HepG2 (cell line): Measurements from ENCODE around the gene PEX14. TPM values are rescaled to one million over a fixed set of nuclear protein-coding genes. Genes with fewer than 3 reads are reported as not detected.
A peak's percentile ranks its signal among the peaks of the same experiment; 100 is the strongest.

Experiments
- CREM ChIP-seq, 2 experiments: sonication (generic) in 1 of 2; formaldehyde crosslinking in 1 of 2; IDR thresholded peaks; 2 replicates each; pipeline versions ENCODE4 v1.4.0 to v1.6.1; 2016 to 2020; ENCODE audit warnings: antibody characterized with exemption in 1 of 2, mild to moderate bottlenecking in 1 of 2, missing genetic modification reagents in 1 of 2
- FOXA1 ChIP-seq, 2 experiments: fragments of 450-650 bp in 1 of 2; sonication (generic) in 1 of 2; formaldehyde crosslinking in 1 of 2; IDR thresholded peaks; 2 replicates each; pipeline versions ENCODE4 v1.4.0 to v1.6.1; 2016 to 2020; ENCODE audit warnings: missing genetic modification reagents in 1 of 2
- GATAD2A ChIP-seq: IDR thresholded peaks from 2 replicates; pipeline ENCODE4 v1.6.1; 2016
- HES4 ChIP-seq: sonication (generic); formaldehyde crosslinking; IDR thresholded peaks from 2 replicates; pipeline ENCODE4 v1.9.0; 2021; ENCODE audit warnings: mild to moderate bottlenecking, missing genetic modification reagents, borderline replicate concordance
- HOXA5 ChIP-seq: sonication (generic); formaldehyde crosslinking; IDR thresholded peaks from 2 replicates; pipeline ENCODE4 v1.4.0; 2020; ENCODE audit warnings: missing genetic modification reagents
- MXI1 ChIP-seq: IDR thresholded peaks from 3 replicates; pipeline ENCODE4 v1.6.1; 2012; ENCODE audit warnings: low read depth, low read length, inconsistent platforms, borderline replicate concordance
- RARA ChIP-seq: IDR thresholded peaks from 2 replicates; pipeline ENCODE4 v1.6.1; 2016; ENCODE audit warnings: missing genetic modification reagents, missing compliant biosample characterization
- SIX4 ChIP-seq: sonication (generic); formaldehyde crosslinking; IDR thresholded peaks from 2 replicates; pipeline ENCODE4 v1.4.0; 2020; ENCODE audit warnings: missing genetic modification reagents
- SOX6 ChIP-seq, 2 experiments: fragments of 450-650 bp in 1 of 2; sonication (generic) in 1 of 2; formaldehyde crosslinking in 1 of 2; IDR thresholded peaks; 2 replicates each; pipeline versions ENCODE4 v1.4.0 to v1.6.1; 2017 to 2020; ENCODE audit warnings: antibody characterized with exemption in 1 of 2, mild to moderate bottlenecking in 1 of 2, missing genetic modification reagents in 1 of 2
- TEAD3 ChIP-seq: optimal IDR thresholded peaks from 2 replicates; pipeline ENCODE3; 2016; ENCODE audit warnings: borderline replicate concordance
- ZMYM4 ChIP-seq: sonication (generic); formaldehyde crosslinking; IDR thresholded peaks from 2 replicates; pipeline ENCODE4 v1.8.1; 2023; ENCODE audit warnings: mild to moderate bottlenecking, missing genetic modification reagents
- ZNF136 ChIP-seq: sonication (generic); formaldehyde crosslinking; IDR thresholded peaks from 2 replicates; pipeline ENCODE4 v1.8.1; 2022; ENCODE audit warnings: low read depth, mild to moderate bottlenecking, moderate library complexity, missing genetic modification reagents
- ZNF264 ChIP-seq: sonication (generic); formaldehyde crosslinking; IDR thresholded peaks from 2 replicates; pipeline ENCODE4 v1.4.0; 2020; ENCODE audit warnings: missing genetic modification reagents
- ZNF781 ChIP-seq: sonication (generic); formaldehyde crosslinking; IDR thresholded peaks from 2 replicates; pipeline ENCODE4 v1.5.1; 2020; ENCODE audit warnings: borderline replicate concordance, mild to moderate bottlenecking, missing genetic modification reagents; ENCODE audit errors: not compliant biosample characterization
- polyA plus RNA-seq, 8 experiments: library from polyadenylated mRNA; depleted of rRNA in 3 of 8; stranded (reverse) in 7 of 8; unstranded in 1 of 8; fragments of >200 nt; fragmentation: Illumina TruSeq in 4 of 8; extraction: Trizol in 4 of 8; gene quantifications; 2 replicates each; pipeline versions ENCODE4 v1.2.1 to v1.2.3, GENCODE V29; 2011 to 2016; ENCODE audit warnings: low read depth in 4 of 8, missing spikeins in 1 of 8, mixed read lengths in 1 of 8; ENCODE audit not compliant: insufficient read depth in 1 of 8
- total RNA-seq, 5 experiments: library from RNA; depleted of rRNA; stranded (reverse); fragments of >200 nt; fragmentation: Illumina TruSeq; extraction: Trizol; gene quantifications; 2 replicates each; pipeline ENCODE4 v1.2.3, GENCODE V29; 2016; ENCODE audit warnings: low read depth in 1 of 5
- TF ChIP-seq, protein P1 (sequence below), 2 experiments: IDR thresholded peaks; 2 replicates each; pipeline ENCODE4 v1.6.1; 2011 to 2012; ENCODE audit warnings: low read length in 2 of 2, borderline replicate concordance in 1 of 2, low read depth in 1 of 2, mild to moderate bottlenecking in 1 of 2, moderate library complexity in 1 of 2
- TF ChIP-seq, protein P2 (sequence below), 2 experiments: fragments of 450-650 bp in 1 of 2; sonication (generic) in 1 of 2; formaldehyde crosslinking; IDR thresholded peaks; 2 replicates each; pipeline versions ENCODE4 v1.5.0 to v1.8.0; 2020 to 2022; ENCODE audit warnings: mild to moderate bottlenecking in 1 of 2, missing genetic modification reagents in 1 of 2
- TF ChIP-seq, protein P3 (sequence below): IDR thresholded peaks from 2 replicates; pipeline ENCODE4 v1.4.0; 2020; ENCODE audit warnings: mild to moderate bottlenecking, missing genetic modification reagents
- TF ChIP-seq, protein P4 (sequence below): sonication (generic); formaldehyde crosslinking; IDR thresholded peaks from 2 replicates; pipeline ENCODE4 v1.8.0; 2022; ENCODE audit warnings: missing genetic modification reagents, mild to moderate bottlenecking, moderate library complexity, borderline replicate concordance

PEX14 gene
- total and polyA plus RNA-seq, 2 of the 13 experiments (the other 11 are each of a cell fraction or from before 2014, with no cell fraction given), result 6.5 to 9.9 TPM

DNA sequence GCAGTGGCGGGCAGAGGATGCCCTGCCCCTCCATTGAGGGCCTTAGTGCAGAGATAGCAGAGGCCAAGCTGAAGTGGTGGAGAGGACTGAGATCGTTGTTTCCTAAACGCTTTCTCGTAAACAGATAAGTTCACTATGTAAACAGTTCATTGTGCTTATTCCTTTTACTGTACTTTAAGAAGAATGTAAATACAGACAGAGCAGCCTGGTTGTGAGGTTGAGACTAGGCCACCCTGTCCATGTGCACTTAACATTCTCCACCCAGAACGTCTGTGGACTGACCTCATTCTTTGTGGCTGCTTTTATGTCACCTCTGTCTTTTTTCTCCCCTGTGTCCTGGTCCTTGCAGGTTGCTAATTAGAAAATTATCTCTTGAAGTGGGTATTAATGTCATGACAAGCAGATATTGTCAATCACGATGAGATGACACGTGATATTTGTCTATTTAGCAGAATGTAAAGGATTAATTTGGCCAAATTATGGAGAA is 36.0 kb upstream of the PEX14 start (continued):
- TF ChIP-seq, protein P1, sequence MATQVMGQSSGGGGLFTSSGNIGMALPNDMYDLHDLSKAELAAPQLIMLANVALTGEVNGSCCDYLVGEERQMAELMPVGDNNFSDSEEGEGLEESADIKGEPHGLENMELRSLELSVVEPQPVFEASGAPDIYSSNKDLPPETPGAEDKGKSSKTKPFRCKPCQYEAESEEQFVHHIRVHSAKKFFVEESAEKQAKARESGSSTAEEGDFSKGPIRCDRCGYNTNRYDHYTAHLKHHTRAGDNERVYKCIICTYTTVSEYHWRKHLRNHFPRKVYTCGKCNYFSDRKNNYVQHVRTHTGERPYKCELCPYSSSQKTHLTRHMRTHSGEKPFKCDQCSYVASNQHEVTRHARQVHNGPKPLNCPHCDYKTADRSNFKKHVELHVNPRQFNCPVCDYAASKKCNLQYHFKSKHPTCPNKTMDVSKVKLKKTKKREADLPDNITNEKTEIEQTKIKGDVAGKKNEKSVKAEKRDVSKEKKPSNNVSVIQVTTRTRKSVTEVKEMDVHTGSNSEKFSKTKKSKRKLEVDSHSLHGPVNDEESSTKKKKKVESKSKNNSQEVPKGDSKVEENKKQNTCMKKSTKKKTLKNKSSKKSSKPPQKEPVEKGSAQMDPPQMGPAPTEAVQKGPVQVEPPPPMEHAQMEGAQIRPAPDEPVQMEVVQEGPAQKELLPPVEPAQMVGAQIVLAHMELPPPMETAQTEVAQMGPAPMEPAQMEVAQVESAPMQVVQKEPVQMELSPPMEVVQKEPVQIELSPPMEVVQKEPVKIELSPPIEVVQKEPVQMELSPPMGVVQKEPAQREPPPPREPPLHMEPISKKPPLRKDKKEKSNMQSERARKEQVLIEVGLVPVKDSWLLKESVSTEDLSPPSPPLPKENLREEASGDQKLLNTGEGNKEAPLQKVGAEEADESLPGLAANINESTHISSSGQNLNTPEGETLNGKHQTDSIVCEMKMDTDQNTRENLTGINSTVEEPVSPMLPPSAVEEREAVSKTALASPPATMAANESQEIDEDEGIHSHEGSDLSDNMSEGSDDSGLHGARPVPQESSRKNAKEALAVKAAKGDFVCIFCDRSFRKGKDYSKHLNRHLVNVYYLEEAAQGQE (IDR thresholded peaks at IDR 0.05; ENCODE audit: borderline replicate concordance in 1 of 2, low read depth in 1 of 2, low read length in 2 of 2), result no peak
- peak; percentile 42; the same call in 1 of the 3 replicates for TF ChIP-seq MXI1
- TF ChIP-seq GATAD2A (CRISPR knock-in tag), result no peak
- TF ChIP-seq, protein P2, sequence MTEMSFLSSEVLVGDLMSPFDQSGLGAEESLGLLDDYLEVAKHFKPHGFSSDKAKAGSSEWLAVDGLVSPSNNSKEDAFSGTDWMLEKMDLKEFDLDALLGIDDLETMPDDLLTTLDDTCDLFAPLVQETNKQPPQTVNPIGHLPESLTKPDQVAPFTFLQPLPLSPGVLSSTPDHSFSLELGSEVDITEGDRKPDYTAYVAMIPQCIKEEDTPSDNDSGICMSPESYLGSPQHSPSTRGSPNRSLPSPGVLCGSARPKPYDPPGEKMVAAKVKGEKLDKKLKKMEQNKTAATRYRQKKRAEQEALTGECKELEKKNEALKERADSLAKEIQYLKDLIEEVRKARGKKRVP (CRISPR knock-in tag; IDR thresholded peaks at IDR 0.05), result no peak
- TF ChIP-seq HES4 (CRISPR knock-in tag), result no peak
- TF ChIP-seq SOX6 (IDR thresholded peaks at IDR 0.05), result no peak
- peak; percentile 37; the same call in 1 of the 2 replicates for TF ChIP-seq SOX6 (CRISPR knock-in tag; IDR thresholded peaks at IDR 0.05)
- TF ChIP-seq ZMYM4, result no peak
- no peak for TF ChIP-seq HOXA5 (CRISPR knock-in tag)
- TF ChIP-seq ZNF136 (CRISPR knock-in tag), result no peak
- TF ChIP-seq ZNF264, result no peak
- no peak for TF ChIP-seq SIX4 (CRISPR knock-in tag)
- TF ChIP-seq, protein P3, sequence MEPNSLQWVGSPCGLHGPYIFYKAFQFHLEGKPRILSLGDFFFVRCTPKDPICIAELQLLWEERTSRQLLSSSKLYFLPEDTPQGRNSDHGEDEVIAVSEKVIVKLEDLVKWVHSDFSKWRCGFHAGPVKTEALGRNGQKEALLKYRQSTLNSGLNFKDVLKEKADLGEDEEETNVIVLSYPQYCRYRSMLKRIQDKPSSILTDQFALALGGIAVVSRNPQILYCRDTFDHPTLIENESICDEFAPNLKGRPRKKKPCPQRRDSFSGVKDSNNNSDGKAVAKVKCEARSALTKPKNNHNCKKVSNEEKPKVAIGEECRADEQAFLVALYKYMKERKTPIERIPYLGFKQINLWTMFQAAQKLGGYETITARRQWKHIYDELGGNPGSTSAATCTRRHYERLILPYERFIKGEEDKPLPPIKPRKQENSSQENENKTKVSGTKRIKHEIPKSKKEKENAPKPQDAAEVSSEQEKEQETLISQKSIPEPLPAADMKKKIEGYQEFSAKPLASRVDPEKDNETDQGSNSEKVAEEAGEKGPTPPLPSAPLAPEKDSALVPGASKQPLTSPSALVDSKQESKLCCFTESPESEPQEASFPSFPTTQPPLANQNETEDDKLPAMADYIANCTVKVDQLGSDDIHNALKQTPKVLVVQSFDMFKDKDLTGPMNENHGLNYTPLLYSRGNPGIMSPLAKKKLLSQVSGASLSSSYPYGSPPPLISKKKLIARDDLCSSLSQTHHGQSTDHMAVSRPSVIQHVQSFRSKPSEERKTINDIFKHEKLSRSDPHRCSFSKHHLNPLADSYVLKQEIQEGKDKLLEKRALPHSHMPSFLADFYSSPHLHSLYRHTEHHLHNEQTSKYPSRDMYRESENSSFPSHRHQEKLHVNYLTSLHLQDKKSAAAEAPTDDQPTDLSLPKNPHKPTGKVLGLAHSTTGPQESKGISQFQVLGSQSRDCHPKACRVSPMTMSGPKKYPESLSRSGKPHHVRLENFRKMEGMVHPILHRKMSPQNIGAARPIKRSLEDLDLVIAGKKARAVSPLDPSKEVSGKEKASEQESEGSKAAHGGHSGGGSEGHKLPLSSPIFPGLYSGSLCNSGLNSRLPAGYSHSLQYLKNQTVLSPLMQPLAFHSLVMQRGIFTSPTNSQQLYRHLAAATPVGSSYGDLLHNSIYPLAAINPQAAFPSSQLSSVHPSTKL, result 0 out of 2 replicates have a peak, but pooled peaks have one; percentile 21
- TF ChIP-seq CREM (IDR thresholded peaks at IDR 0.05), result 0 out of 2 replicates have a peak, but pooled peaks have one; percentile 19
- TF ChIP-seq CREM (CRISPR knock-in tag; IDR thresholded peaks at IDR 0.05), result no peak
- TF ChIP-seq FOXA1 (IDR thresholded peaks at IDR 0.05), result no peak
- peak; percentile 45 for TF ChIP-seq FOXA1 (CRISPR knock-in tag; IDR thresholded peaks at IDR 0.05)
- TF ChIP-seq ZNF781 (CRISPR knock-in tag), result no peak
- TF ChIP-seq RARA (CRISPR knock-in tag), result peak; percentile 71
- TF ChIP-seq, protein P4, sequence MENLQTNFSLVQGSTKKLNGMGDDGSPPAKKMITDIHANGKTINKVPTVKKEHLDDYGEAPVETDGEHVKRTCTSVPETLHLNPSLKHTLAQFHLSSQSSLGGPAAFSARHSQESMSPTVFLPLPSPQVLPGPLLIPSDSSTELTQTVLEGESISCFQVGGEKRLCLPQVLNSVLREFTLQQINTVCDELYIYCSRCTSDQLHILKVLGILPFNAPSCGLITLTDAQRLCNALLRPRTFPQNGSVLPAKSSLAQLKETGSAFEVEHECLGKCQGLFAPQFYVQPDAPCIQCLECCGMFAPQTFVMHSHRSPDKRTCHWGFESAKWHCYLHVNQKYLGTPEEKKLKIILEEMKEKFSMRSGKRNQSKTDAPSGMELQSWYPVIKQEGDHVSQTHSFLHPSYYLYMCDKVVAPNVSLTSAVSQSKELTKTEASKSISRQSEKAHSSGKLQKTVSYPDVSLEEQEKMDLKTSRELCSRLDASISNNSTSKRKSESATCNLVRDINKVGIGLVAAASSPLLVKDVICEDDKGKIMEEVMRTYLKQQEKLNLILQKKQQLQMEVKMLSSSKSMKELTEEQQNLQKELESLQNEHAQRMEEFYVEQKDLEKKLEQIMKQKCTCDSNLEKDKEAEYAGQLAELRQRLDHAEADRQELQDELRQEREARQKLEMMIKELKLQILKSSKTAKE (CRISPR knock-in tag), result no peak
- TF ChIP-seq TEAD3, result peak; percentile 29
